ENCODE results near the gene BNIP1.

Gene BNIP1

DNA sequence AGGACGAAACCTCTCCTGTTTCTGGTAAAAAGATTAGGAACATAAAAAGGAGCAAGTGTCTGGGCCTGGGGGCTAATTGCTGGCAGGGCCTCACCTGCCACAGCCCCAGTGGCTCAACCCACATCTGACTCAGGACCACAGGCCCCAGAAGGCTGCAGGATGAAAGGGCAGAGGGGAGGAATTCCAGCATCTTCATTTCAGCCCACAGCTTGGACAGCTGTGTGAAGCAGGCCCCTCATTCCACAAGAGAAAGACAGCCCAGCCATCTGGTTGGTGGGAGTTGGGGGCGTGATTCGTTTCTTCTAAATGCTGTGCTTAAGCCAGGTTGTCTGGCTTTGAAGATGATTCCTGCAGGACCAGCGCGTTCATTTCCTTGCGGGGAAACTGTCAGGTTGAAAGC, 61.6 kb downstream of the BNIP1 start:
- 87% methylated on average over 6 of the region's 6 CpGs for WGBS
- Histone ChIP-seq H3K27ac (ENCODE audit: low read length, poor library complexity, severe bottlenecking) (no peak overlapping the region), H3K23ac (ENCODE audit: low read length in 2 of 2) (no peak overlapping the region), H2BK5ac (ENCODE audit: low read depth, low read length, poor library complexity, severe bottlenecking) (no peak overlapping the region), H3K9me3 (ENCODE audit: control insufficient read depth, low read length) (no peaks in the 10 kb centered on the region), H3K4ac (ENCODE audit: low read depth in 1 of 2, low read length in 2 of 2) (no peak overlapping the region), H3K36me3 (ENCODE audit: control insufficient read depth in 1 of 2, insufficient read depth in 2 of 2, low read depth in 1 of 2, low read length in 2 of 2) (no peaks in the 10 kb centered on the region), H4K8ac (ENCODE audit: low read length) (no peak overlapping the region), H2BK15ac (ENCODE audit: low read depth, poor library complexity, severe bottlenecking) (no peak overlapping the region), H3K14ac (ENCODE audit: low read length in 2 of 2) (no peak overlapping the region), H2AFZ (ENCODE audit: low read depth, low read length) (peak overlapping the region; percentile 34), H3K79me1 (replicated peaks; ENCODE audit: low read length, poor library complexity, severe bottlenecking) (no peaks in the 10 kb centered on the region), H3K4me3 (ENCODE audit: insufficient read depth in 1 of 2, low read depth in 1 of 2, low read length in 2 of 2) (no peak overlapping the region), H3K18ac (ENCODE audit: low read depth in 1 of 2, low read length in 2 of 2) (no peak overlapping the region), H3K9ac (ENCODE audit: low read length) (no peak overlapping the region), H3K27me3 (ENCODE audit: control insufficient read depth in 1 of 2, insufficient read depth in 1 of 2, low read length in 2 of 2) (peaks cover 43 to 75% of the 10 kb centered on the region in 2 experiments), H4K91ac (ENCODE audit: low read length) (no peak overlapping the region), H2BK12ac (ENCODE audit: low read length in 2 of 2) (no peak overlapping the region), H3K4me1 (ENCODE audit: control insufficient read depth, insufficient read depth, low read depth, low read length) (peaks cover 7% of the 10 kb centered on the region), H3K4me2 (ENCODE audit: low read length, poor library complexity, severe bottlenecking) (no peak overlapping the region), H2BK120ac (ENCODE audit: low read depth, low read length) (no peak overlapping the region), H2AK5ac (ENCODE audit: low read length, severe bottlenecking) (no peak overlapping the region)
- DNase-seq, result no peak

DNA sequence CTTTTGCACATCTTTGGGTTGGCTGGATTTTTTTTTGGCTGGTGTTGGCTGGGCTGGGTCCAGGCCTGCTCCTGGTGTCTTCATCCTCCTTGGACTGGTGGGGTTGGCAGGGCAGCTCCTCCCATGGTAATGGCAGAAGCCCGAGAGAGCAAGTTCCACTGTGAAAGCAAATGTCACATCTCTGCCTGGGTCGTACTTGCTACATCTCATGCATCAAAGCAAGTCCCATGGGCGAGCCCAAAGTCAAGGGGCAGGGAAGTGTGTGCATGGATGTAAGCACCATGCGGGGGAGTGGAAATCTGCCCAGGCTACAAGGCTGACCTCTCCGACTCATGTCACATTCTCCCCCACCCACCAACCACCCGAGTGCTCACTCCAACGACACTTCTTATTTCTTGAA, 64.0 kb downstream of the BNIP1 start:
- Histone ChIP-seq H3K9me3 (ENCODE audit: control insufficient read depth, low read length) (no peaks in the 10 kb centered on the region), H2BK15ac (ENCODE audit: low read depth, poor library complexity, severe bottlenecking) (no peak overlapping the region), H4K8ac (ENCODE audit: low read length) (no peak overlapping the region), H4K91ac (ENCODE audit: low read length) (no peak overlapping the region), H3K4me2 (ENCODE audit: low read length, poor library complexity, severe bottlenecking) (no peak overlapping the region), H3K27ac (ENCODE audit: low read length, poor library complexity, severe bottlenecking) (no peak overlapping the region), H3K9ac (ENCODE audit: low read length) (no peak overlapping the region), H2BK12ac (ENCODE audit: low read length in 2 of 2) (no peak overlapping the region), H3K27me3 (ENCODE audit: control insufficient read depth in 1 of 2, insufficient read depth in 1 of 2, low read length in 2 of 2) (peaks cover 39 to 80% of the 10 kb centered on the region in 2 experiments), H3K4me3 (ENCODE audit: insufficient read depth in 1 of 2, low read depth in 1 of 2, low read length in 2 of 2) (no peak overlapping the region), H2AFZ (ENCODE audit: low read depth, low read length) (no peak overlapping the region), H3K4ac (ENCODE audit: low read depth in 1 of 2, low read length in 2 of 2) (no peak overlapping the region), H2AK5ac (ENCODE audit: low read length, severe bottlenecking) (no peak overlapping the region), H3K14ac (ENCODE audit: low read length in 2 of 2) (no peak overlapping the region), H3K18ac (ENCODE audit: low read depth in 1 of 2, low read length in 2 of 2) (no peak overlapping the region), H2BK120ac (ENCODE audit: low read depth, low read length) (no peak overlapping the region), H3K4me1 (ENCODE audit: control insufficient read depth, insufficient read depth, low read depth, low read length) (no peaks in the 10 kb centered on the region), H2BK5ac (ENCODE audit: low read depth, low read length, poor library complexity, severe bottlenecking) (no peak overlapping the region), H3K79me1 (replicated peaks; ENCODE audit: low read length, poor library complexity, severe bottlenecking) (no peaks in the 10 kb centered on the region), H3K36me3 (ENCODE audit: control insufficient read depth in 1 of 2, insufficient read depth in 2 of 2, low read depth in 1 of 2, low read length in 2 of 2) (no peaks in the 10 kb centered on the region), H3K23ac (ENCODE audit: low read length in 2 of 2) (no peak overlapping the region)
- 88% methylated on average over 7 of the region's 7 CpGs for WGBS
- DNase-seq, result no peak

DNA sequence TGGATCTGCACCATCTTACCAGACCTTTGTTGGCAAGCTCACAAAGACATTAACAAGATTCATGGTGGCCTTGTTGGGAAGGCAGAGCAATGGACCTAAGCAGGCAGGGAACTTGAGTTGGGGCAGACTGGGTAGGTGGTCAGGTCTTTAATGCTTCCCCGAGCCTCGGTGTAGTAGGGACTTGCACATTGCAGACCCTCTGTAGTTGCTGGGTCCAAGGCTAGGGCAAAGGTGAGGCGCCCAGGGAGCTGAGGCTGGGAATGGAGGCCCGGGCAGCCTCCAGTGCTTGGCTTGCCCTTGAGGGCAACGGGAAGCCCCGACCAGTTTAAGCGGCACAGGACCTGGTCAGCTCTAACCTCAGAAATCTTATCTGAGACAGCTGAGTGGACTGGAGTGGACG, 66.5 kb downstream of the BNIP1 start:
- no peak overlapping the region for H2BK12ac ChIP-seq (ENCODE audit: low read length in 2 of 2)
- H3K4me3 ChIP-seq (ENCODE audit: insufficient read depth in 1 of 2, low read depth in 1 of 2, low read length in 2 of 2), result no peak overlapping the region
- H3K4me1 ChIP-seq (ENCODE audit: control insufficient read depth, insufficient read depth, low read depth, low read length), result no peaks in the 10 kb centered on the region
- H2BK120ac ChIP-seq (ENCODE audit: low read depth, low read length), result no peak overlapping the region
- no peak for DNase-seq
- no peak overlapping the region for H3K4me2 ChIP-seq (ENCODE audit: low read length, poor library complexity, severe bottlenecking)
- H3K36me3 ChIP-seq (ENCODE audit: control insufficient read depth in 1 of 2, insufficient read depth in 2 of 2, low read depth in 1 of 2, low read length in 2 of 2), result no peaks in the 10 kb centered on the region
- H3K9me3 ChIP-seq (ENCODE audit: control insufficient read depth, low read length), result peaks cover 5% of the 10 kb centered on the region
- no peak overlapping the region for H2AFZ ChIP-seq (ENCODE audit: low read depth, low read length)
- H3K4ac ChIP-seq (ENCODE audit: low read depth in 1 of 2, low read length in 2 of 2), result no peak overlapping the region
- no peak overlapping the region for H3K18ac ChIP-seq (ENCODE audit: low read depth in 1 of 2, low read length in 2 of 2)
- no peak overlapping the region for H4K8ac ChIP-seq (ENCODE audit: low read length)
- no peak overlapping the region for H3K9ac ChIP-seq (ENCODE audit: low read length)
- no peak overlapping the region for H4K91ac ChIP-seq (ENCODE audit: low read length)
- H3K27me3 ChIP-seq (ENCODE audit: control insufficient read depth in 1 of 2, insufficient read depth in 1 of 2, low read length in 2 of 2), result peaks cover 47 to 75% of the 10 kb centered on the region in 2 experiments
- H3K23ac ChIP-seq (ENCODE audit: low read length in 2 of 2), result no peak overlapping the region
- H3K14ac ChIP-seq (ENCODE audit: low read length in 2 of 2), result no peak overlapping the region
- no peaks in the 10 kb centered on the region for H3K79me1 ChIP-seq (replicated peaks; ENCODE audit: low read length, poor library complexity, severe bottlenecking)
- H2AK5ac ChIP-seq (ENCODE audit: low read length, severe bottlenecking), result no peak overlapping the region
- H2BK15ac ChIP-seq (ENCODE audit: low read depth, poor library complexity, severe bottlenecking), result no peak overlapping the region
- H2BK5ac ChIP-seq (ENCODE audit: low read depth, low read length, poor library complexity, severe bottlenecking), result no peak overlapping the region
- no peak overlapping the region for H3K27ac ChIP-seq (ENCODE audit: low read length, poor library complexity, severe bottlenecking)
- WGBS, result 92% methylated on average over 8 of the region's 8 CpGs

DNA sequence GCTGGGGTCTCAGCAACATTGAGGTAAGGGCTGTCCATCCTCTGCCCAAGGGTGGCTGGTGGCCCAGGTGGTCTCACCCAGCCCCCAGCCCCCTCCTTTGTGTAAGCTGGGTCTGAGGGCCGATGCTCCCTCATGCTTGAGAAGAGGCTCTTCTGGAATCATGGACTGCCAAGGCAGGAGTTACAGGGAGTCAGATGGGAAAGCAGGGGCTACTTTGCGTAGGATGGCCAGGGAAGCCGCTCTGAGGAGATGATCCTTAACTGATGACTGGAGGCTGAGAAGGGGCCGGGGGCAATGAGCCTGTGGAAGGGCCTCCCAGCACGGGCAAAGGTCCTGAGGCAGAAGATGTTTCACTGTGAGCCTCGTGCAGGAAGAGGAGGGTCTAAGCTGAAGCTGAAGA, 67.0 kb downstream of the BNIP1 start:
- no peak overlapping the region for H3K9ac ChIP-seq (ENCODE audit: low read length)
- H2AK5ac ChIP-seq (ENCODE audit: low read length, severe bottlenecking), result no peak overlapping the region
- no peak overlapping the region for H3K27ac ChIP-seq (ENCODE audit: low read length, poor library complexity, severe bottlenecking)
- H3K18ac ChIP-seq (ENCODE audit: low read depth in 1 of 2, low read length in 2 of 2), result no peak overlapping the region
- no peaks in the 10 kb centered on the region for H3K36me3 ChIP-seq (ENCODE audit: control insufficient read depth in 1 of 2, insufficient read depth in 2 of 2, low read depth in 1 of 2, low read length in 2 of 2)
- H3K4me1 ChIP-seq (ENCODE audit: control insufficient read depth, insufficient read depth, low read depth, low read length), result no peaks in the 10 kb centered on the region
- no peak overlapping the region for H2BK5ac ChIP-seq (ENCODE audit: low read depth, low read length, poor library complexity, severe bottlenecking)
- 82% methylated on average over 6 of the region's 6 CpGs for WGBS
- H4K91ac ChIP-seq (ENCODE audit: low read length), result no peak overlapping the region
- peaks cover 43 to 71% of the 10 kb centered on the region in 2 experiments for H3K27me3 ChIP-seq (ENCODE audit: control insufficient read depth in 1 of 2, insufficient read depth in 1 of 2, low read length in 2 of 2)
- H2BK120ac ChIP-seq (ENCODE audit: low read depth, low read length), result no peak overlapping the region
- no peak overlapping the region for H3K4me3 ChIP-seq (ENCODE audit: insufficient read depth in 1 of 2, low read depth in 1 of 2, low read length in 2 of 2)
- no peak overlapping the region for H3K4ac ChIP-seq (ENCODE audit: low read depth in 1 of 2, low read length in 2 of 2)
- DNase-seq, result no peak
- H3K79me1 ChIP-seq (replicated peaks; ENCODE audit: low read length, poor library complexity, severe bottlenecking), result no peaks in the 10 kb centered on the region
- H3K9me3 ChIP-seq (ENCODE audit: control insufficient read depth, low read length), result peaks cover 5% of the 10 kb centered on the region
- H2AFZ ChIP-seq (ENCODE audit: low read depth, low read length), result no peak overlapping the region
- no peak overlapping the region for H4K8ac ChIP-seq (ENCODE audit: low read length)
- no peak overlapping the region for H3K14ac ChIP-seq (ENCODE audit: low read length in 2 of 2)
- H3K4me2 ChIP-seq (ENCODE audit: low read length, poor library complexity, severe bottlenecking), result no peak overlapping the region
- no peak overlapping the region for H2BK12ac ChIP-seq (ENCODE audit: low read length in 2 of 2)
- no peak overlapping the region for H2BK15ac ChIP-seq (ENCODE audit: low read depth, poor library complexity, severe bottlenecking)
- H3K23ac ChIP-seq (ENCODE audit: low read length in 2 of 2), result no peak overlapping the region
